DND-41 (cell line): ENCODE data around the gene PHF3.

Experiments
- CTCF ChIP-seq: IDR thresholded peaks from 2 replicates; pipeline ENCODE4 v1.5.1; 2012; ENCODE audit warnings: borderline replicate concordance, low read length, moderate library complexity, mild to moderate bottlenecking; ENCODE audit not compliant: poor library complexity, severe bottlenecking; ENCODE audit errors: extremely low read depth
- EZH2 ChIP-seq: IDR thresholded peaks from 3 replicates; pipeline ENCODE4 v1.6.1; 2012; ENCODE audit warnings: borderline replicate concordance, low read depth, mild to moderate bottlenecking, moderate library complexity, low read length, inconsistent platforms; ENCODE audit not compliant: severe bottlenecking

DNA sequence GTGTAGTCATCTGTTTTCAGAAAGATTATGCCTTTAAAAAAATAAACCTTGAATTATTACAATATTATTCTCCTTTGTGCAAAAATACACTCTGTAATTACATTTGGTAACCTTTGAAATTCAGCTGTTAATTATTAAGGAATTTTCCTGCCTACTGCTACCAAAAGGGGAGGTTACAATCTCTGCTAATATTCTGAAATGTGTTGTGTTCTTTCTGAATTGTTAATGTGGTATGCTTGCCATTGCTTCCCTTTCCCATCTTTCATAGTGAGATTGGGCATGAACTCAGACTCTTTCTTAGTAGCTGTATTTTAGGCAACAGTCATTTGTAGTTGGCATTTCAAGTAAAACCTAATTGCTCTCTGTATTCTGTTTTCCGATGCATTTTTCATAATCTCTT lies 73.0 kb downstream of the PHF3 start:
- no peak for TF ChIP-seq EZH2
- no peak for TF ChIP-seq CTCF
